HepG2 (cell line): ENCODE data around the gene SLC5A5. TPM values are rescaled to one million over a fixed set of nuclear protein-coding genes. Genes with fewer than 3 reads are reported as not detected.

Experiments used
- ATAC-seq: fragments of 200-7000 bp; cut with Tn5 transposase; 3 replicates; pipeline ENCODE4 v1.9.1; 2020; ENCODE audit warnings: mild to moderate bottlenecking, moderate library complexity
- BruUV-seq: library from RNA; stranded (reverse); fragments of 400-500 nt; replicated peaks from 2 replicates; lab custom pipeline; 2021; lab: Mats Ljungman, UMichigan
- CTCF ChIA-PET: fragments of 300-600 bp; formaldehyde crosslinking; extraction: SDS; loops from one replicate; lab custom pipeline; 2021; ENCODE audit warnings: low total read pairs, inconsistent platforms, low intra/inter-chr PET ratio; lab: Yijun Ruan, JAX
- POLR2A ChIA-PET: fragments of 350-600 bp; sonication (Branson Sonifier 250); formaldehyde crosslinking; loops from one replicate; lab custom pipeline; 2020; ENCODE audit warnings: antibody characterized with exemption, inconsistent platforms; lab: Yijun Ruan, JAX
- DNase-seq: peaks from one replicate; pipeline ENCODE4 v3.0.0-alpha.2; 2015; ENCODE audit warnings: low spot score
- FAIRE-seq: peaks from 3 replicates; lab custom pipeline; 2011; peaks lifted over from hg19 to GRCh38; lab: Jason Lieb, UNC
- H2AFZ ChIP-seq: one replicate; pipeline ENCODE4 v1.6.1; 2011; ENCODE audit warnings: low read length, inconsistent platforms
- H3K27ac ChIP-seq: fragments of 300-600 bp; 3 replicates; pipeline ENCODE4 v1.8.0; 2011; ENCODE audit warnings: mixed run types, mild to moderate bottlenecking, mixed read lengths, low read length, inconsistent platforms; ENCODE audit not compliant: insufficient read depth; ENCODE audit errors: extremely low read length
- H3K27me3 ChIP-seq, 2 experiments: fragments of 200-600 bp in 1 of 2; 2 replicates in 1 of 2; 3 replicates in 1 of 2; pipeline versions ENCODE4 v1.6.0 to v1.8.0; 2011; ENCODE audit warnings: low read length in 2 of 2, mild to moderate bottlenecking in 2 of 2, moderate library complexity in 2 of 2, inconsistent platforms in 1 of 2; ENCODE audit not compliant: insufficient read depth in 2 of 2, control insufficient read depth in 1 of 2
- H3K36me3 ChIP-seq, 2 experiments: fragments of 200-600 bp in 1 of 2; replicated peaks in 1 of 2; 2 replicates in 1 of 2; 3 replicates in 1 of 2; pipeline versions ENCODE4 v1.5.1 to v1.8.0; 2011; ENCODE audit warnings: low read length in 2 of 2, inconsistent platforms in 1 of 2; ENCODE audit not compliant: insufficient read depth in 2 of 2, control insufficient read depth in 1 of 2
- H3K4me1 ChIP-seq: 2 replicates; pipeline ENCODE4 v1.5.1; 2012; ENCODE audit warnings: low read length, inconsistent platforms; ENCODE audit not compliant: insufficient read depth
- H3K4me2 ChIP-seq: 2 replicates; pipeline ENCODE4 v1.6.0; 2011; ENCODE audit warnings: low read depth, low read length, inconsistent platforms
- H3K4me3 ChIP-seq, 3 experiments: fragments of 200-600 bp in 1 of 3; sonication (generic), shearing (Covaris generic) in 1 of 3; replicated peaks in 1 of 3; 2 replicates each; pipeline ENCODE4 v1.5.1; 2011 to 2016; ENCODE audit warnings: low read length in 3 of 3, inconsistent platforms in 2 of 3, low read depth in 2 of 3, mild to moderate bottlenecking in 2 of 3, control low read depth in 1 of 3, mixed read lengths in 1 of 3; ENCODE audit not compliant: insufficient read depth in 1 of 3
- H3K79me2 ChIP-seq: one replicate; pipeline ENCODE4 v1.6.1; 2011; ENCODE audit warnings: low read length, inconsistent platforms; ENCODE audit not compliant: insufficient read depth
- H3K9ac ChIP-seq: 2 replicates; pipeline ENCODE4 v1.6.0; 2011; ENCODE audit warnings: mild to moderate bottlenecking, low read depth, low read length, inconsistent platforms; ENCODE audit not compliant: insufficient read depth
- H3K9me3 ChIP-seq: 2 replicates; pipeline ENCODE4 v1.5.1; 2012; ENCODE audit warnings: mild to moderate bottlenecking, low read length
- H4K20me1 ChIP-seq: 2 replicates; pipeline ENCODE4 v1.6.0; 2011; ENCODE audit warnings: inconsistent platforms, mild to moderate bottlenecking, low read length, moderate library complexity; ENCODE audit not compliant: insufficient read depth
- AGO2 ChIP-seq: fragments of 200-400 bp; formaldehyde crosslinking; optimal IDR thresholded peaks from 2 replicates; pipeline ENCODE3; 2017; ENCODE audit warnings: mild to moderate bottlenecking, low read depth, low read length, moderate library complexity
- ARID3A ChIP-seq: IDR thresholded peaks from 2 replicates; pipeline ENCODE4 v1.6.1; 2012; ENCODE audit warnings: low read depth, low read length, improper control_type of control experiment
- CENPT ChIP-seq: sonication (generic); formaldehyde crosslinking; IDR thresholded peaks from 2 replicates; pipeline ENCODE4 v1.8.0; 2022; ENCODE audit warnings: low read depth, mild to moderate bottlenecking, moderate library complexity, missing genetic modification reagents
- DR1 ChIP-seq: sonication (generic); formaldehyde crosslinking; IDR thresholded peaks from 2 replicates; pipeline ENCODE4 v1.8.0; 2021; ENCODE audit warnings: mild to moderate bottlenecking, missing genetic modification reagents, inconsistent platforms
- MAFK ChIP-seq, 2 experiments: IDR thresholded peaks in 1 of 2; conservative IDR thresholded peaks in 1 of 2; 2 replicates each; pipeline ENCODE4 v1.6.1; 2011; ENCODE audit warnings: improper control_type of control experiment in 2 of 2, low read length in 2 of 2
- MTERF4 ChIP-seq: sonication (generic); formaldehyde crosslinking; IDR thresholded peaks from 2 replicates; pipeline ENCODE4 v1.8.0; 2023; ENCODE audit warnings: mild to moderate bottlenecking, missing genetic modification reagents
- NFRKB ChIP-seq: fragments of 450-650 bp; IDR thresholded peaks from 2 replicates; pipeline ENCODE4 v1.6.1; 2017
- PCBP1 ChIP-seq: fragments of 200-400 bp; formaldehyde crosslinking; IDR thresholded peaks from 2 replicates; pipeline ENCODE4 v1.6.1; 2017; ENCODE audit warnings: mild to moderate bottlenecking, low read depth, low read length, borderline replicate concordance
- RBFOX2 ChIP-seq: fragments of 200-400 bp; formaldehyde crosslinking; IDR thresholded peaks from 2 replicates; pipeline ENCODE4 v1.6.1; 2017; ENCODE audit warnings: low read depth, mild to moderate bottlenecking, low read length
- STAG1 ChIP-seq: sonication (generic); formaldehyde crosslinking; IDR thresholded peaks from 2 replicates; pipeline ENCODE4 v1.4.0; 2020; ENCODE audit warnings: missing genetic modification reagents
- ZBTB38 ChIP-seq: sonication (generic); formaldehyde crosslinking; IDR thresholded peaks from 2 replicates; pipeline ENCODE4 v1.5.1; 2020; ENCODE audit warnings: mild to moderate bottlenecking, missing genetic modification reagents
- WGBS: methylation state at CpG from one replicate; pipeline ENCODE4 v1.1.6; 2017; ENCODE audit warnings: low lambda C conversion rate; 5-methylcytosine and 5-hydroxymethylcytosine counted together
- in situ Hi-C: cut with HindIII; loops from 2 replicates; pipeline ENCODE4 v1.10.0; 2017; ENCODE audit warnings: low pct_unique_long_range_greater_than_20kb; ENCODE audit not compliant: extremely low pct_ligation_motif_present
- intact Hi-C: fragments of 100-400 bp; cut with micrococcal nuclease; formaldehyde crosslinking; loops from one replicate; pipeline ENCODE4 v1.10.0; 2022; ENCODE audit not compliant: unreplicated experiment
- polyA plus RNA-seq, 8 experiments: library from polyadenylated mRNA; depleted of rRNA in 3 of 8; stranded (reverse) in 7 of 8; unstranded in 1 of 8; fragments of >200 nt; fragmentation: Illumina TruSeq in 4 of 8; extraction: Trizol in 4 of 8; gene quantifications; 2 replicates each; pipeline versions ENCODE4 v1.2.1 to v1.2.3, GENCODE V29; 2011 to 2016; ENCODE audit warnings: low read depth in 4 of 8, missing spikeins in 1 of 8, mixed read lengths in 1 of 8; ENCODE audit not compliant: insufficient read depth in 1 of 8
- total RNA-seq, 5 experiments: library from RNA; depleted of rRNA; stranded (reverse); fragments of >200 nt; fragmentation: Illumina TruSeq; extraction: Trizol; gene quantifications; 2 replicates each; pipeline ENCODE4 v1.2.3, GENCODE V29; 2016; ENCODE audit warnings: low read depth in 1 of 5
- TF ChIP-seq, protein P1 (sequence below): IDR thresholded peaks from 2 replicates; pipeline ENCODE4 v1.6.1; 2016; ENCODE audit warnings: missing compliant biosample characterization, missing genetic modification reagents, borderline replicate concordance

SLC5A5 gene
- total and polyA plus RNA-seq, 2 of the 13 experiments (the other 11 are each of a cell fraction or from before 2014, with no cell fraction given), result not detected

DNA sequence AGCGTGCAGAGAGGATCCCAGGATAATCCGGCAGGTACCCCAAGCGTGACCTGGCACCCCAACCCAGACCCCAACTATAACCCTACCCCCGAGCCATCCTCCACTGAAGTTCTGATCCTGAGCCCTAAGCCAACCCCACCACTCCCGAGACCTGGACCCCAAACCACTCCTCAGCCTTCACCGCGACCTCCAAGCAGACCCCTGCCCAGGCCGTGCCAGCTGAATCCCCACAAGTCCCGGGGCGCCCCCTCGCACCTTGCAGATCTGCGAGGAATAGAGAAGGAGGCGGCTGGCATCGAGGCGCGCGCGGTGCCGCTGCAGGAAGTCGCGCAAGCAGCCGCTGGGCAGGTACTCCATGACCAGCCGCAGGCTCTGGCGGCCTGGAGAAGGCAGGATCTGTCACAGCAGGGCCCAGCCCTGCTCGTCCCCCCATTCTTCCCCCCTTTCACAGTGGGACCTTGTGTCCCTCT lies 40.3 kb upstream of the SLC5A5 start:
- H3K9ac ChIP-seq, result no peak overlapping the region
- DNase-seq (no peak), ATAC-seq (no peak)
- no peak overlapping the region for H3K4me2 ChIP-seq
- no peaks in the 10 kb centered on the region for H3K79me2 ChIP-seq
- 90% methylated on average over 21 of the region's 25 CpGs for WGBS
- 0 out of 2 replicates have a peak, but pooled peaks cover 6% of the 10 kb centered on the region for H3K4me1 ChIP-seq
- intact Hi-C loops, result no loop called here
- H4K20me1 ChIP-seq, result no peaks in the 10 kb centered on the region
- H3K36me3 ChIP-seq, result no peaks in the 10 kb centered on the region; a peak in 2 of 5 replicates
- H2AFZ ChIP-seq, result no peak overlapping the region
- no TSS peak for BruUV-seq
- H3K27ac ChIP-seq, result no peak overlapping the region
- TF ChIP-seq, protein P1, sequence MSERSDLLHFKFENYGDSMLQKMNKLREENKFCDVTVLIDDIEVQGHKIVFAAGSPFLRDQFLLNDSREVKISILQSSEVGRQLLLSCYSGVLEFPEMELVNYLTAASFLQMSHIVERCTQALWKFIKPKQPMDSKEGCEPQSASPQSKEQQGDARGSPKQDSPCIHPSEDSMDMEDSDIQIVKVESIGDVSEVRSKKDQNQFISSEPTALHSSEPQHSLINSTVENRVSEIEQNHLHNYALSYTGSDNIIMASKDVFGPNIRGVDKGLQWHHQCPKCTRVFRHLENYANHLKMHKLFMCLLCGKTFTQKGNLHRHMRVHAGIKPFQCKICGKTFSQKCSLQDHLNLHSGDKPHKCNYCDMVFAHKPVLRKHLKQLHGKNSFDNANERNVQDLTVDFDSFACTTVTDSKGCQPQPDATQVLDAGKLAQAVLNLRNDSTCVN (CRISPR knock-in tag), result no peak
- TF ChIP-seq ZBTB38 (0 out of 2 replicates have a peak, but pooled peaks have one; percentile 0), DR1 (no peak), RBFOX2 (peak; percentile 34; the same call in 1 of the 2 replicates), PCBP1 (no peak), ARID3A (no peak), STAG1 (CRISPR knock-in tag) (no peak), MAFK (conservative IDR thresholded peaks at IDR 0.05 in 1 of 2, IDR thresholded peaks at IDR 0.05 in 1 of 2; ENCODE audit: low read length in 2 of 2) (no peak), NFRKB (no peak), CENPT (no peak), MTERF4 (CRISPR knock-in tag) (no peak), AGO2 (peak; percentile 18)
- TF ChIP-seq, all 625 proteins: peak for 3
- in situ Hi-C loops, result no loop called here
- Histone ChIP-seq H3K9me3 (no peaks in the 10 kb centered on the region), H3K27me3 (no peaks in the 10 kb centered on the region), H3K4me3 (no peak overlapping the region)
- FAIRE-seq, result no peak
- CTCF ChIA-PET, result no interaction called here
- POLR2A ChIA-PET, result interaction anchor here (0.8 to 1.2 kb wide), 2 partner anchors 16 to 28 kb away, joined by 4 read pairs; partner anchors contain the start of gene JAK3
